Gastroesophageal sphincter (tissue), 4 donors: ENCODE measurements around the gene DUSP18. TPM values are rescaled to one million over a fixed set of nuclear protein-coding genes. Genes with fewer than 3 reads are reported as not detected.
A peak's percentile ranks its signal among the peaks of the same experiment; 100 is the strongest.

Experiments used
- ATAC-seq: fragments of 150-250 bp; one replicate; pipeline ENCODE4 v1.9.1; 2016; ENCODE audit warnings: mild to moderate bottlenecking, moderate library complexity
- H3K27ac ChIP-seq, 4 donors: fragments of 200-600 bp; sonication (generic) in 3 of 4; 1 replicate in 3 of 4; 2 replicates in 1 of 4; pipeline ENCODE4 v1.5.1; 2016 to 2019
- H3K27me3 ChIP-seq: fragments of 200-600 bp; sonication (generic); one replicate; pipeline ENCODE4 v1.5.1; 2019
- H3K36me3 ChIP-seq, 2 donors: fragments of 200-600 bp; sonication (generic); one replicate each; pipeline ENCODE4 v1.5.1; 2019; ENCODE audit warnings: control low read depth in 1 of 2
- H3K4me1 ChIP-seq, 3 donors: fragments of 200-600 bp; sonication (generic); 1 replicate in 2 of 3; 2 replicates in 1 of 3; pipeline ENCODE4 v1.5.1; 2016 to 2019; ENCODE audit warnings: control low read depth in 2 of 3
- H3K4me3 ChIP-seq, 2 donors: fragments of 200-600 bp; sonication (generic); one replicate each; pipeline ENCODE4 v1.5.1; 2019; ENCODE audit warnings: mild to moderate bottlenecking in 1 of 2, moderate library complexity in 1 of 2
- H3K9me3 ChIP-seq, 3 donors: fragments of 200-600 bp; sonication (generic); one replicate each; pipeline ENCODE4 v1.5.1; 2017 to 2019; ENCODE audit warnings: control low read depth in 2 of 3
- CTCF ChIP-seq, 4 experiments: fragments of 200-600 bp in 2 of 4; fragments of 450-650 bp in 2 of 4; sonication (generic) in 1 of 4; IDR thresholded peaks; one replicate each; pipeline ENCODE4 v1.5.1; 2017 to 2019; ENCODE audit warnings: antibody characterized with exemption in 4 of 4, mild to moderate bottlenecking in 2 of 4, moderate library complexity in 2 of 4
- EP300 ChIP-seq: sonication (generic); formaldehyde crosslinking; IDR thresholded peaks from one replicate; pipeline ENCODE4 v1.6.1; 2017; ENCODE audit warnings: antibody characterized with exemption, mild to moderate bottlenecking
- POLR2A ChIP-seq, 2 donors: fragments of 450-650 bp; IDR thresholded peaks; one replicate each; pipeline ENCODE4 v1.6.1; 2017; ENCODE audit warnings: antibody characterized with exemption in 2 of 2, mild to moderate bottlenecking in 2 of 2, moderate library complexity in 1 of 2
- POLR2AphosphoS5 ChIP-seq: sonication (generic); formaldehyde crosslinking; IDR thresholded peaks from one replicate; pipeline ENCODE4 v1.6.1; 2017; ENCODE audit warnings: antibody characterized with exemption
- WGBS, 2 donors: methylation state at CpG; one replicate each; pipeline ENCODE4 v1.1.5; 2018; ENCODE audit warnings: low coverage in 1 of 2; 5-methylcytosine and 5-hydroxymethylcytosine counted together
- total RNA-seq, 4 donors: library from RNA; depleted of rRNA; stranded (reverse); fragments of >200 nt; gene quantifications; one replicate each; pipeline ENCODE4 v1.1.0, GENCODE V29; 2016

Gene DUSP18
- total RNA-seq, 4 donors from 2014 or later, result 6.5 to 13.2 (median 8.7) TPM

GRCh38 chr22:30655532-30655931, 12.1 kb downstream of the DUSP18 start:
- no peak for ATAC-seq
- Histone ChIP-seq H3K4me1 (no peaks in the 10 kb centered on the region), H3K27me3 (no peaks in the 10 kb centered on the region), H3K27ac (no peak overlapping the region), H3K36me3 (peaks cover 0 to 9% of the 10 kb centered on the region in 2 donors), H3K9me3 (no peaks in the 10 kb centered on the region), H3K4me3 (no peak overlapping the region)
- 80 to 100% methylated on average over 1 to 3 of the region's 3 CpGs for WGBS, 2 donors
- TF ChIP-seq POLR2A (IDR thresholded peaks at IDR 0.05), result no peak
- TF ChIP-seq POLR2AphosphoS5, result no peak
- TF ChIP-seq EP300, result no peak
- no peak for TF ChIP-seq CTCF (IDR thresholded peaks at IDR 0.05)

- H3K4me3 ChIP-seq, result no peak overlapping the region
- no peaks in the 10 kb centered on the region for H3K9me3 ChIP-seq
- H3K4me1 ChIP-seq, result peaks cover 0 to 3% (median 0%) of the 10 kb centered on the region in 3 donors
- ATAC-seq, result no peak
- no peaks in the 10 kb centered on the region for H3K27me3 ChIP-seq
- WGBS, 2 donors, result 80% methylated on average over 1 of the region's 14 CpGs; no CpG with 5 or more reads in 1 of the 2 donors
- TF ChIP-seq POLR2AphosphoS5, result no peak
- no peak overlapping the region for H3K27ac ChIP-seq
- H3K36me3 ChIP-seq, result peaks cover 0 to 7% of the 10 kb centered on the region in 2 donors
Observed at GRCh38 chr22:30654361-30654760, 13.3 kb downstream of the DUSP18 start.

- H3K27me3 ChIP-seq, result no peaks in the 10 kb centered on the region
- ATAC-seq, result no peak
- peaks cover 0 to 8% (median 0%) of the 10 kb centered on the region in 3 donors for H3K4me1 ChIP-seq
- peaks cover 0 to 13% of the 10 kb centered on the region in 2 donors for H3K36me3 ChIP-seq
- H3K27ac ChIP-seq, result no peak overlapping the region
- no peak overlapping the region for H3K4me3 ChIP-seq
- TF ChIP-seq CTCF (IDR thresholded peaks at IDR 0.05) (no peak), POLR2A (IDR thresholded peaks at IDR 0.05) (no peak), POLR2AphosphoS5 (no peak), EP300 (no peak)
- 83 to 100% methylated on average over 1 to 2 of the region's 2 CpGs for whole genome bisulfite sequencing, 2 donors
- no peaks in the 10 kb centered on the region for H3K9me3 ChIP-seq
Observed at GRCh38 chr22:30652852-30653251, 14.8 kb downstream of the DUSP18 start.

GRCh38 chr22:30650508-30651116, 17.1 kb downstream of the DUSP18 start:
- H3K27me3 ChIP-seq, result no peaks in the 10 kb centered on the region
- H3K9me3 ChIP-seq, result no peaks in the 10 kb centered on the region
- H3K36me3 ChIP-seq, result peaks cover 0 to 27% of the 10 kb centered on the region in 2 donors
- ATAC-seq, result no peak
- WGBS, 2 donors, result 42 to 59% methylated on average over 2 to 4 of the region's 5 CpGs
- no peak overlapping the region for H3K4me3 ChIP-seq
- TF ChIP-seq POLR2AphosphoS5 (no peak), EP300 (no peak), POLR2A (IDR thresholded peaks at IDR 0.05) (no peak), CTCF (IDR thresholded peaks at IDR 0.05) (no peak)
- H3K27ac ChIP-seq, result peak overlapping the region in 1 of 4 donors; percentile 51
- H3K4me1 ChIP-seq, result peaks cover 0 to 8% (median 0%) of the 10 kb centered on the region in 3 donors

GRCh38 chr22:30649430-30650007, 18.2 kb downstream of the DUSP18 start:
- Histone ChIP-seq H3K4me1 (peaks cover 0 to 11% (median 0%) of the 10 kb centered on the region in 3 donors), H3K9me3 (no peaks in the 10 kb centered on the region), H3K27ac (peak overlapping the region in 2 of 4 donors; percentile 47 to 51), H3K36me3 (peaks cover 0 to 24% of the 10 kb centered on the region in 2 donors), H3K4me3 (no peak overlapping the region), H3K27me3 (no peaks in the 10 kb centered on the region)
- WGBS, 2 donors, result 51% methylated on average over 3 of the region's 7 CpGs; no CpG with 5 or more reads in 1 of the 2 donors
- ATAC-seq, result peak; percentile 82
- TF ChIP-seq CTCF (IDR thresholded peaks at IDR 0.05) (no peak), POLR2AphosphoS5 (no peak), POLR2A (IDR thresholded peaks at IDR 0.05) (no peak), EP300 (no peak)
